H9 (cell line): ENCODE measurements around the gene YBEY. TPM values are rescaled to one million over a fixed set of nuclear protein-coding genes. Genes with fewer than 3 reads are reported as not detected.

ENCODE experiments used
- DNase-seq: peaks from one replicate; pipeline ENCODE4 v3.0.0-alpha.2; 2017
- H2AFZ ChIP-seq: one replicate; pipeline ENCODE4 v1.6.1; 2013; ENCODE audit warnings: mild to moderate bottlenecking, low read length, control low read depth, moderate library complexity
- H2AK5ac ChIP-seq: 2 replicates; pipeline ENCODE4 v1.6.1; 2013; ENCODE audit warnings: low read length, control low read depth, mixed read lengths; ENCODE audit not compliant: insufficient read length
- H2BK120ac ChIP-seq: one replicate; pipeline ENCODE4 v1.6.1; 2013; ENCODE audit warnings: low read depth, mild to moderate bottlenecking, low read length, control low read depth, inconsistent platforms; ENCODE audit not compliant: poor library complexity, severe bottlenecking
- H2BK12ac ChIP-seq: 2 replicates; pipeline ENCODE4 v1.6.1; 2013; ENCODE audit warnings: low read length, control low read depth, mixed read lengths, low read depth; ENCODE audit not compliant: insufficient read length
- H2BK15ac ChIP-seq: 2 replicates; pipeline ENCODE4 v1.6.1; 2013; ENCODE audit warnings: low read depth, low read length, control low read depth
- H2BK20ac ChIP-seq: one replicate; pipeline ENCODE4 v1.6.1; 2013; ENCODE audit warnings: low read depth, mild to moderate bottlenecking, low read length, control low read depth, inconsistent platforms; ENCODE audit not compliant: poor library complexity, severe bottlenecking
- H2BK5ac ChIP-seq: 2 replicates; pipeline ENCODE4 v1.6.1; 2013; ENCODE audit warnings: low read length, control low read depth, mixed read lengths; ENCODE audit not compliant: insufficient read length
- H3K14ac ChIP-seq: 2 replicates; pipeline ENCODE4 v1.6.1; 2013; ENCODE audit warnings: low read length, control low read depth; ENCODE audit not compliant: insufficient read depth
- H3K18ac ChIP-seq: 2 replicates; pipeline ENCODE4 v1.6.1; 2013; ENCODE audit warnings: low read depth, mild to moderate bottlenecking, mixed read lengths, low read length, control low read depth; ENCODE audit not compliant: insufficient read length
- H3K23ac ChIP-seq: 2 replicates; pipeline ENCODE4 v1.6.1; 2013; ENCODE audit warnings: low read length, control low read depth, mixed read lengths, low read depth; ENCODE audit not compliant: insufficient read length
- H3K23me2 ChIP-seq: 2 replicates; pipeline ENCODE4 v1.6.1; 2013; ENCODE audit warnings: low read depth, mild to moderate bottlenecking, mixed read lengths, low read length, control low read depth; ENCODE audit not compliant: insufficient read length, poor library complexity, severe bottlenecking
- H3K27ac ChIP-seq: 2 replicates; pipeline ENCODE4 v1.5.1; 2013; ENCODE audit warnings: low read length, control low read depth, mixed read lengths, low read depth; ENCODE audit not compliant: insufficient read length
- H3K27me3 ChIP-seq: 2 replicates; pipeline ENCODE4 v1.6.1; 2013; ENCODE audit warnings: low read length, control low read depth, inconsistent platforms; ENCODE audit not compliant: insufficient read depth
- H3K4ac ChIP-seq: 2 replicates; pipeline ENCODE4 v1.6.1; 2013; ENCODE audit warnings: low read depth, mild to moderate bottlenecking, control low read depth, inconsistent platforms, low read length, moderate library complexity
- H3K4me1 ChIP-seq: 2 replicates; pipeline ENCODE4 v1.6.1; 2013; ENCODE audit warnings: low read length, control low read depth, inconsistent platforms; ENCODE audit not compliant: insufficient read depth
- H3K4me2 ChIP-seq: 2 replicates; pipeline ENCODE4 v1.6.1; 2013; ENCODE audit warnings: low read length, control low read depth, mixed read lengths; ENCODE audit not compliant: insufficient read length, insufficient read depth
- H3K56ac ChIP-seq: 2 replicates; pipeline ENCODE4 v1.6.1; 2013; ENCODE audit warnings: low read depth, mild to moderate bottlenecking, mixed read lengths, low read length, control low read depth; ENCODE audit not compliant: insufficient read length
- H3K79me1 ChIP-seq: 2 replicates; pipeline ENCODE4 v1.6.1; 2013; ENCODE audit warnings: low read depth, mild to moderate bottlenecking, moderate library complexity, low read length, control low read depth, inconsistent platforms; ENCODE audit not compliant: insufficient read depth, poor library complexity, severe bottlenecking
- H3K79me2 ChIP-seq: 2 replicates; pipeline ENCODE4 v1.6.1; 2013; ENCODE audit warnings: low read length, control low read depth, inconsistent platforms; ENCODE audit not compliant: insufficient read depth
- H3K9ac ChIP-seq: 2 replicates; pipeline ENCODE4 v1.6.1; 2013; ENCODE audit warnings: low read length, control low read depth, mixed read lengths; ENCODE audit not compliant: insufficient read length; ENCODE audit errors: extremely low read depth
- H3K9me3 ChIP-seq: one replicate; pipeline ENCODE4 v1.6.1; 2013; ENCODE audit warnings: low read depth, low read length, inconsistent platforms; ENCODE audit not compliant: control insufficient read depth
- H3T11ph ChIP-seq: one replicate; pipeline ENCODE4 v1.6.1; 2013; ENCODE audit warnings: mild to moderate bottlenecking, low read length, control low read depth, inconsistent platforms
- H4K20me1 ChIP-seq: one replicate; pipeline ENCODE4 v1.6.1; 2013; ENCODE audit not compliant: control insufficient read depth, insufficient read length, insufficient read depth
- H4K5ac ChIP-seq: 2 replicates; pipeline ENCODE4 v1.6.1; 2013; ENCODE audit warnings: low read depth, mild to moderate bottlenecking, mixed read lengths, low read length, control low read depth; ENCODE audit not compliant: insufficient read length
- H4K8ac ChIP-seq: replicated peaks from 2 replicates; pipeline ENCODE4 v1.6.1; 2013; ENCODE audit warnings: low read length, control low read depth, mixed read lengths, low read depth; ENCODE audit not compliant: insufficient read length
- H4K91ac ChIP-seq: 2 replicates; pipeline ENCODE4 v1.6.1; 2013; ENCODE audit warnings: low read depth, mild to moderate bottlenecking, moderate library complexity, mixed read lengths, low read length, control low read depth; ENCODE audit not compliant: insufficient read length
- H3K27ac Mint-ChIP-seq, 3 experiments: 2 replicates in 2 of 3; 3 replicates in 1 of 3; pipeline ENCODE4 v1.8.0; 2020 to 2021; ENCODE audit warnings: mixed read lengths in 3 of 3, mild to moderate bottlenecking in 1 of 3, moderate library complexity in 1 of 3
- H3K27me3 Mint-ChIP-seq: 2 replicates; pipeline ENCODE4 v1.8.0; 2021; ENCODE audit warnings: low read depth, mild to moderate bottlenecking, moderate library complexity, mixed read lengths
- H3K36me3 Mint-ChIP-seq, 3 experiments: 2 replicates in 2 of 3; 3 replicates in 1 of 3; pipeline ENCODE4 v1.8.0; 2020 to 2021; ENCODE audit warnings: low read depth in 3 of 3, mixed read lengths in 3 of 3; ENCODE audit not compliant: insufficient read depth in 1 of 3
- H3K4me1 Mint-ChIP-seq, 2 experiments: 2 replicates each; pipeline ENCODE4 v1.8.0; 2020; ENCODE audit warnings: mixed read lengths in 2 of 2
- H3K4me3 Mint-ChIP-seq, 2 experiments: 2 replicates in 1 of 2; 3 replicates in 1 of 2; pipeline ENCODE4 v1.8.0; 2020 to 2021; ENCODE audit warnings: mild to moderate bottlenecking in 2 of 2, mixed read lengths in 2 of 2, moderate library complexity in 1 of 2
- H3K9me3 Mint-ChIP-seq, 2 experiments: 2 replicates in 1 of 2; 3 replicates in 1 of 2; pipeline ENCODE4 v1.8.0; 2020; ENCODE audit warnings: mild to moderate bottlenecking in 2 of 2, mixed read lengths in 2 of 2, moderate library complexity in 1 of 2
- WGBS: extraction: QIAGEN DNeasy Blood & Tissue Kit; methylation state at CpG from one replicate; pipeline ENCODE4 v1.1.7; 2013; ENCODE audit warnings: missing lambda C conversion rate, low lambda C conversion rate, mixed read lengths; ENCODE audit not compliant: insufficient read length; ENCODE audit errors: extremely low coverage; 5-methylcytosine and 5-hydroxymethylcytosine counted together
- total RNA-seq: library from RNA; stranded (reverse); gene quantifications from 2 replicates; pipeline ENCODE4 v1.2.1, GENCODE V29; 2021
- TF ChIP-seq, protein P1 (sequence below): fragments of 200-600 bp; sonication (generic); conservative IDR thresholded peaks from 3 replicates; pipeline ENCODE4 v1.8.0; 2021; ENCODE audit warnings: antibody characterized with exemption, mild to moderate bottlenecking

Gene YBEY
- total RNA-seq, 1 experiment from 2014 or later = 26.2 TPM

DNA sequence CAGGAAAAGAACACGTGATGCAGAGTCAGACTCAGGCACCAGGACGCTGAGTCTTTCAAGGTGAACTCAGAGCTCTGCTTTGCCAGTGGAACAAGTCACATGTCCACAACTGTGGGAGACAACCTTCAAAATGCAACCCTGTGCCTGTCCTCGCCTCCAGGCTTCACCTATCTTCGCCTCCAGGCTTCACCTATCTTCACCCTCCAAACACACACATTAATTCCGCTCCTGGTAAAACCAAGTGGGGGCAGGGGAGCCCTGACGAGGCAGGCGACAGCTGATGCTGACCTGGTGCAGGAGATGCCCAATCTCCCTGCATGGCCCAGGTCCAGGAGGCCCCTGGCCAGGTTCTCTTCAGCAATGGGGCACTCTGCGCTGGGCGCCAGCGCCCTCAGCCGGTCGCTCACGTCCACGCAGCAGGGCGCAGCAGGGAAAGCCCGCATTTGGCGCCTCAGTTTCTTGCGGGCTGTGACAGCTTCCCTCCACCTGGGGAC is 29.6 kb upstream of the YBEY start:
- no peaks in the 10 kb centered on the region for H3K79me2 ChIP-seq
- peaks cover 53 to 96% (median 77%) of the 10 kb centered on the region in 3 experiments; a peak in 6 of 7 replicates for H3K36me3 Mint-ChIP-seq

More for the DNA sequence above, 29.6 kb upstream of the YBEY start:
- no peak overlapping the region for H2AK5ac ChIP-seq
- no peak overlapping the region for H4K5ac ChIP-seq
- H3K56ac ChIP-seq = no peak overlapping the region
- no peaks in the 10 kb centered on the region for H3K4me1 ChIP-seq
- no peak overlapping the region for H3T11ph ChIP-seq
- H2BK15ac ChIP-seq = no peak overlapping the region
- H4K20me1 ChIP-seq = no peaks in the 10 kb centered on the region
- no peak overlapping the region for H3K4me3 Mint-ChIP-seq
- H3K27me3 ChIP-seq = no peaks in the 10 kb centered on the region
- TF ChIP-seq, protein P1, sequence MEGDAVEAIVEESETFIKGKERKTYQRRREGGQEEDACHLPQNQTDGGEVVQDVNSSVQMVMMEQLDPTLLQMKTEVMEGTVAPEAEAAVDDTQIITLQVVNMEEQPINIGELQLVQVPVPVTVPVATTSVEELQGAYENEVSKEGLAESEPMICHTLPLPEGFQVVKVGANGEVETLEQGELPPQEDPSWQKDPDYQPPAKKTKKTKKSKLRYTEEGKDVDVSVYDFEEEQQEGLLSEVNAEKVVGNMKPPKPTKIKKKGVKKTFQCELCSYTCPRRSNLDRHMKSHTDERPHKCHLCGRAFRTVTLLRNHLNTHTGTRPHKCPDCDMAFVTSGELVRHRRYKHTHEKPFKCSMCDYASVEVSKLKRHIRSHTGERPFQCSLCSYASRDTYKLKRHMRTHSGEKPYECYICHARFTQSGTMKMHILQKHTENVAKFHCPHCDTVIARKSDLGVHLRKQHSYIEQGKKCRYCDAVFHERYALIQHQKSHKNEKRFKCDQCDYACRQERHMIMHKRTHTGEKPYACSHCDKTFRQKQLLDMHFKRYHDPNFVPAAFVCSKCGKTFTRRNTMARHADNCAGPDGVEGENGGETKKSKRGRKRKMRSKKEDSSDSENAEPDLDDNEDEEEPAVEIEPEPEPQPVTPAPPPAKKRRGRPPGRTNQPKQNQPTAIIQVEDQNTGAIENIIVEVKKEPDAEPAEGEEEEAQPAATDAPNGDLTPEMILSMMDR = peak; percentile 25; the same call in 2 of the 3 replicates
- no peaks in the 10 kb centered on the region for H3K4me1 Mint-ChIP-seq
- no peak overlapping the region for H3K9ac ChIP-seq
- H3K27ac ChIP-seq = no peak overlapping the region
- no peak overlapping the region for H2BK20ac ChIP-seq
- no peak overlapping the region for H2BK5ac ChIP-seq
- H3K9me3 ChIP-seq = no peaks in the 10 kb centered on the region
- H4K91ac ChIP-seq = no peak overlapping the region
- DNase-seq = no peak
- H2BK120ac ChIP-seq = no peak overlapping the region
- no peak overlapping the region for H3K18ac ChIP-seq
- H3K79me1 ChIP-seq = no peaks in the 10 kb centered on the region
- no peaks in the 10 kb centered on the region for H3K23me2 ChIP-seq
- peak overlapping the region in 2 of 3 experiments; percentile 8 to 79; a peak in 3 of 7 replicates for H3K27ac Mint-ChIP-seq
- no peak overlapping the region for H3K4ac ChIP-seq
- WGBS = no CpG with 5 or more reads among the region's 18 CpGs
- H3K14ac ChIP-seq = no peak overlapping the region
- H3K4me2 ChIP-seq = no peak overlapping the region
- H4K8ac ChIP-seq = no peak overlapping the region
- no peaks in the 10 kb centered on the region for H3K27me3 Mint-ChIP-seq
- H3K9me3 Mint-ChIP-seq = no peaks in the 10 kb centered on the region
- no peak overlapping the region for H3K23ac ChIP-seq
- no peak overlapping the region for H2BK12ac ChIP-seq
- no peak overlapping the region for H2AFZ ChIP-seq
